D721Med (cell line): ENCODE results near the gene BIN2.

Experiments used
- DNase-seq: peaks from one replicate; pipeline ENCODE4 v3.0.0; 2011; ENCODE audit warnings: low spot score; ENCODE audit not compliant: insufficient read length
- FAIRE-seq: peaks from 2 replicates; lab custom pipeline; 2011; peaks lifted over from hg19 to GRCh38; lab: Jason Lieb, UNC
- CTCF ChIP-seq: IDR thresholded peaks from 2 replicates; pipeline ENCODE4 v1.5.1; 2012; ENCODE audit warnings: mild to moderate bottlenecking, control low read depth; ENCODE audit not compliant: insufficient read depth; ENCODE audit errors: missing control alignments

BIN2 gene

GRCh38 chr12:51334764-51335163 lies 10.8 kb upstream of the BIN2 start:
- DNase-seq (no peak), FAIRE-seq (no peak)
- no peak for TF ChIP-seq CTCF

- no peak for TF ChIP-seq CTCF
- FAIRE-seq (no peak), DNase-seq (no peak)
These were observed 9.6 kb upstream of the BIN2 start for GRCh38 chr12:51333536-51333935.

- DNase-seq (no peak), FAIRE-seq (no peak)
- no peak for TF ChIP-seq CTCF
These were observed 6.2 kb upstream of the BIN2 start for GRCh38 chr12:51330186-51330585.

GRCh38 chr12:51329742-51330141 lies 5.8 kb upstream of the BIN2 start:
- TF ChIP-seq CTCF: no peak
- DNase-seq (no peak), FAIRE-seq (no peak)

GRCh38 chr12:51328587-51328986 lies 4.6 kb upstream of the BIN2 start:
- DNase-seq: no peak
- FAIRE-seq: no peak
- no peak for TF ChIP-seq CTCF

- no peak for TF ChIP-seq CTCF
- no peak for DNase-seq
- FAIRE-seq: no peak
These were observed 2.9 kb upstream of the BIN2 start for GRCh38 chr12:51326698-51327439.

- no peak for DNase-seq
- no peak for FAIRE-seq
- no peak for TF ChIP-seq CTCF
These were observed 979 bp upstream of the BIN2 start for GRCh38 chr12:51324953-51325352.
